Body of pancreas (tissue), 4 donors: Measurements from ENCODE around the gene HEXD. TPM values are rescaled to one million over a fixed set of nuclear protein-coding genes. Genes with fewer than 3 reads are reported as not detected.
"Not testable (repeated sequence)": the region's sequence is repeated elsewhere in the genome, so short reads cannot be mapped to it uniquely, and the experiment has no call there.

ENCODE experiments used
- ATAC-seq: fragments of 150-250 bp; one replicate; pipeline ENCODE4 v1.9.1; 2016
- DNase-seq, 4 donors: peaks; one replicate each; pipeline ENCODE4 v3.0.0-alpha.2; 2019
- H3K27ac ChIP-seq, 4 donors: fragments of 200-600 bp; sonication (generic); 1 replicate in 3 of 4; 2 replicates in 1 of 4; pipeline versions ENCODE4 v1.5.1 to v1.6.1; 2016 to 2019; ENCODE audit warnings: mild to moderate bottlenecking in 1 of 4, mixed read lengths in 1 of 4, moderate library complexity in 1 of 4
- H3K27me3 ChIP-seq, 2 donors: fragments of 200-600 bp; sonication (generic); one replicate each; pipeline ENCODE4 v1.6.0; 2016; ENCODE audit warnings: mild to moderate bottlenecking in 1 of 2
- H3K36me3 ChIP-seq, 2 donors: fragments of 200-600 bp; sonication (generic); replicated peaks in 1 of 2; 2 replicates each; pipeline ENCODE4 v1.5.1; 2016; ENCODE audit warnings: low read depth in 2 of 2; ENCODE audit not compliant: insufficient read depth in 1 of 2
- H3K4me1 ChIP-seq: fragments of 200-600 bp; sonication (generic); one replicate; pipeline ENCODE4 v1.6.0; 2016
- H3K4me3 ChIP-seq, 2 donors: fragments of 200-600 bp; sonication (generic); 1 replicate in 1 of 2; 2 replicates in 1 of 2; pipeline ENCODE4 v1.5.1; 2016 to 2019
- H3K9me3 ChIP-seq, 3 donors: fragments of 200-600 bp; sonication (generic); 1 replicate in 2 of 3; 2 replicates in 1 of 3; pipeline ENCODE4 v1.5.1; 2016
- POLR2A ChIP-seq, 3 donors: fragments of 450-650 bp; IDR thresholded peaks; one replicate each; pipeline ENCODE4 v1.6.1; 2016; ENCODE audit warnings: antibody characterized with exemption in 3 of 3, mild to moderate bottlenecking in 2 of 3
- WGBS, 2 donors: methylation state at CpG; one replicate each; pipeline ENCODE4 v1.1.5; 2017; 5-methylcytosine and 5-hydroxymethylcytosine counted together
- intact Hi-C: fragments of 100-400 bp; cut with DNase I; formaldehyde crosslinking; loops from one replicate; pipeline ENCODE4 v1.15.1; 2023
- total RNA-seq, 2 donors: library from RNA; depleted of rRNA; stranded (reverse); fragments of >200 nt; gene quantifications; one replicate each; pipeline ENCODE4 v1.1.0, GENCODE V29; 2016
- TF ChIP-seq, protein P1 (sequence below), 7 experiments: fragments of 450-650 bp in 4 of 7; fragments of 200-600 bp in 3 of 7; sonication (generic) in 3 of 7; IDR thresholded peaks; one replicate each; pipeline ENCODE4 v1.5.1; 2016 to 2019; ENCODE audit warnings: antibody characterized with exemption in 7 of 7

Gene HEXD
- total RNA-seq, 2 donors from 2014 or later, result 54.7 to 188 TPM

DNA sequence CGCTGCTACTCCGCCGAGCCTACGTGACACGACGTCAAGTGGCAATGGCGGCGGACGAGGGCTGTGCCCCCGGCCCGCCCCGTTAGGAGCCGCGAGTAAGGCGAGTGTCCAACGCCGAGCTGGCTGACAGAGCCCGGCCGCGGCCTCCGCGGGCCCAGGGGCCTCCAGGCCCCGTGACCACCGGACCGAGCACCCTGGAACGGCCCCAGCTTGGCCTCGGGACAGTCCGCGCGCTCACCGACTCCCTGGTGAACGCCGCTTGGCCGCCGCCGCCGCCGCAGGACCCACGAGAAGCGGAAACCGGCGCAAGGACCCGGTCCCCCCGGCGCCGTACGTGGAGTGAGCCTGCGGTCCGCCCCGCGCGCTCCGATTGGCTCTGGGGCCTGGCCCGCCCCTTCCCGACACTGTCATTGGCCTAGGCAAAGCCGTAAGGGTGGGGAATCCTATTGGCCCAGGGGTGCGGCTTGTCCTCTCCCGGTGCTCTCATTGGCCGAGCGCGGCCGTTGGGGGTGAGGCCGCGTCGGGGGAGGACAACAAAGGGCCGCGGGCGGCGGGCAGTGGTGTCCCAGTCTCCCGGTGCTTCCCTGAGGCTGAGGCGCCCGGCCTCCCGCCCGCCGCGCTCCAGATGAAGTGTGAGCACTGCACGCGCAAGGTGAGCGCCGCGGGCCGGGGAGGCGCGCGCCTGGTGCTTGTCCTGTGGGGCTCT, 40.2 kb downstream of the HEXD start, which contains the start of gene NARF:
TSS of gene NARF (plus strand) at position 563 of the 706 bp plus-strand sequence. CDS start at position 626, 63 bp downstream.
- peak; percentile 96 to 98 (median 98) for DNase-seq
- intact Hi-C loops, result no loop called here
- peak; percentile 97 for ATAC-seq

GRCh38 chr17:82458885-82459424, 40.8 kb downstream of the HEXD start:
- peaks cover 54% of the 10 kb centered on the region for H3K4me1 ChIP-seq
- H3K27ac ChIP-seq, result peak overlapping the region; percentile 100
- DNase-seq (peak in 1 of 4 donors; percentile 36), ATAC-seq (no peak)
- TF ChIP-seq, protein P1, sequence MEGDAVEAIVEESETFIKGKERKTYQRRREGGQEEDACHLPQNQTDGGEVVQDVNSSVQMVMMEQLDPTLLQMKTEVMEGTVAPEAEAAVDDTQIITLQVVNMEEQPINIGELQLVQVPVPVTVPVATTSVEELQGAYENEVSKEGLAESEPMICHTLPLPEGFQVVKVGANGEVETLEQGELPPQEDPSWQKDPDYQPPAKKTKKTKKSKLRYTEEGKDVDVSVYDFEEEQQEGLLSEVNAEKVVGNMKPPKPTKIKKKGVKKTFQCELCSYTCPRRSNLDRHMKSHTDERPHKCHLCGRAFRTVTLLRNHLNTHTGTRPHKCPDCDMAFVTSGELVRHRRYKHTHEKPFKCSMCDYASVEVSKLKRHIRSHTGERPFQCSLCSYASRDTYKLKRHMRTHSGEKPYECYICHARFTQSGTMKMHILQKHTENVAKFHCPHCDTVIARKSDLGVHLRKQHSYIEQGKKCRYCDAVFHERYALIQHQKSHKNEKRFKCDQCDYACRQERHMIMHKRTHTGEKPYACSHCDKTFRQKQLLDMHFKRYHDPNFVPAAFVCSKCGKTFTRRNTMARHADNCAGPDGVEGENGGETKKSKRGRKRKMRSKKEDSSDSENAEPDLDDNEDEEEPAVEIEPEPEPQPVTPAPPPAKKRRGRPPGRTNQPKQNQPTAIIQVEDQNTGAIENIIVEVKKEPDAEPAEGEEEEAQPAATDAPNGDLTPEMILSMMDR (IDR thresholded peaks at IDR 0.05), result no peak
- no peak for TF ChIP-seq POLR2A (IDR thresholded peaks at IDR 0.05)
- peak overlapping the region; percentile 51 to 76 for H3K4me3 ChIP-seq
- H3K9me3 ChIP-seq, result no peaks in the 10 kb centered on the region
- no peaks in the 10 kb centered on the region for H3K36me3 ChIP-seq
- no peaks in the 10 kb centered on the region for H3K27me3 ChIP-seq
- WGBS, 2 donors, result 0% methylated on average over 14 to 59 of the region's 62 CpGs
- intact Hi-C loops, result no loop called here

More for the DNA sequence above, 40.2 kb downstream of the HEXD start, which contains the start of gene NARF:
- no peaks in the 10 kb centered on the region for H3K27me3 ChIP-seq
- no peaks in the 10 kb centered on the region for H3K36me3 ChIP-seq
- peak; percentile 98 for TF ChIP-seq POLR2A (IDR thresholded peaks at IDR 0.05)
- TF ChIP-seq, protein P1 (IDR thresholded peaks at IDR 0.05), result peak in 1 of 7 experiments; percentile 9
- peaks cover 48% of the 10 kb centered on the region for H3K4me1 ChIP-seq
- WGBS, 2 donors, result 0% methylated on average over 1 to 85 of the region's 85 CpGs
- no peaks in the 10 kb centered on the region for H3K9me3 ChIP-seq
- H3K4me3 ChIP-seq, result peak within 1 kb of the TSS; percentile 51 to 76
- peak within 1 kb of the TSS; percentile 100 for H3K27ac ChIP-seq

GRCh38 chr17:82459936-82460335, 41.8 kb downstream of the HEXD start:
- 88 to 94% methylated on average over 9 of the region's 9 CpGs for WGBS, 2 donors
- H3K36me3 ChIP-seq, H3K4me3 ChIP-seq, ATAC-seq, H3K9me3 ChIP-seq, intact Hi-C loops, DNase-seq, H3K27me3 ChIP-seq, H3K27ac ChIP-seq: not testable (repeated sequence)
- peaks cover 59% of the 10 kb centered on the region for H3K4me1 ChIP-seq

DNA sequence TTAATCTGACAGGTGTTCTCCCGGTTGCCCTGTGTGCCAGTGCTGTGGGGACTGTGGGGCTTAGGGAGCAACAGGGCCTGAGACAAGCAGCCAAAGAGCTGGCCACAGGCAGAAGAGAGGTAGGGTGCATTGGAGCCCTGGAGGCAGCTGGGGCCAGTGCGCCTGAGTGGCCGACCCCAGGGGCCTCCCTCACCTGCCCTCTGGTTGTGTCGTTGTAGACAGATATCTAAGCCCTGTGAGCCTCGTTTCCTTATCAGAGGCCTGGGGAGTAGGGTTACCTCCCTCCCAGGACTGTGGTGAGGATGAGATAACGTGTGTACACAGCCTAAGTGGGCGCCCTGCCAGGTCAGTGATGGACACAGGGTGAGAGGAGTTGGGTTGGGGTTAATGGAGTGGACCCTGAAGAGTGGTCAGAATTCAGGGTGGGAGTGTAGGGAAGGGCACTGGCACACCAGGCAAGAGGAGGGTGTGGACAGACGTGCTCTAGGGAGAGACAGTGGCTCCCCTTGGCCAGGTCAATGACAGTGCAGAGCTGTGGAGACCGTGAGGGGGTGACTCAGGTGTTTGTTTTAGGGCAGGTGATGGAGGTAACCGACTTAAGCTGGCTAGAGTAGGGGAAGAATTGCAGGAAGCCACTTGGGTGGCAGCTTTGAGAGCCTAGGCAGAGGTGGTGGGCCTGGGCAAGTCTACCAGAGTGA, 43.8 kb downstream of the HEXD start:
- H3K27ac ChIP-seq, result peak overlapping the region in 3 of 4 donors; percentile 19 to 53 (median 50)
- TF ChIP-seq, protein P1 (IDR thresholded peaks at IDR 0.05), result no peak
- TF ChIP-seq POLR2A (IDR thresholded peaks at IDR 0.05), result no peak

DNA sequence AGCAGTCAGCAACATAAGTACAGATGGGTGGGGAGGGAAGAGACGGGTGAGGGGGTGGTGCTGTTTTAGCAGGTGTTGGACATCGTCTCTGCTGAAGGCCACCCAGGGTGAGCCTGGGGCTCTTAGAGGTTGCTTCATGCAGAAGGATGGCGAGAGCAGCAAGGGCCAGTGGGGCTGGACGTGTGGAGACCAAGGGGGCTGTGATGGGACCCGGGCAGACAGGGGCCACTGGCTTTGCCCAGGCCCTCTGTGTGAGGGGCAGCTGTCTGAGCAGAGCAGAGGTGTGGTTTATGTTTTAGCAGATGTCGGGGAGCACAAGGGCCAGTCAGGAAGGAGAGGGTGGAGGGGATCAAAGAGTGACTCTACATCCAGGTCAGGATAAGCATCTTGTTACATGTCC, 45.2 kb downstream of the HEXD start:
- peaks cover 0 to 5% of the 10 kb centered on the region in 2 donors for H3K36me3 ChIP-seq
- TF ChIP-seq POLR2A (IDR thresholded peaks at IDR 0.05), result no peak
- TF ChIP-seq, protein P1 (IDR thresholded peaks at IDR 0.05), result no peak
- ATAC-seq (no peak), DNase-seq (no peak)
- H3K9me3 ChIP-seq, result no peaks in the 10 kb centered on the region
- no peaks in the 10 kb centered on the region for H3K27me3 ChIP-seq
- peaks cover 43% of the 10 kb centered on the region for H3K4me1 ChIP-seq
- intact Hi-C loops, result no loop called here
- no peak overlapping the region for H3K4me3 ChIP-seq
- H3K27ac ChIP-seq, result peak overlapping the region in 1 of 4 donors; percentile 47
- 84 to 85% methylated on average over 5 to 6 of the region's 6 CpGs for WGBS, 2 donors

More for the DNA sequence above, 43.8 kb downstream of the HEXD start:
- no peaks in the 10 kb centered on the region for H3K27me3 ChIP-seq
- no peaks in the 10 kb centered on the region for H3K9me3 ChIP-seq
- intact Hi-C loops, result no loop called here
- peak in 3 of 4 donors; percentile 41 to 64 (median 62) for DNase-seq
- ATAC-seq, result no peak
- peaks cover 52% of the 10 kb centered on the region for H3K4me1 ChIP-seq
- 23 to 36% methylated on average over 7 to 10 of the region's 10 CpGs for WGBS, 2 donors
- peaks cover 0 to 5% of the 10 kb centered on the region in 2 donors for H3K36me3 ChIP-seq
- H3K4me3 ChIP-seq, result no peak overlapping the region
